CD4-positive, alpha-beta memory T cell (primary cell): ENCODE measurements around the gene PHF10. TPM values are rescaled to one million over a fixed set of nuclear protein-coding genes. Genes with fewer than 3 reads are reported as not detected.
"Not testable (repeated sequence)": the region's sequence is repeated elsewhere in the genome, so short reads cannot be mapped to it uniquely, and the experiment has no call there.

ENCODE experiments used
- CTCF ChIA-PET: fragments of 350-600 bp; sonication (Branson Sonifier 250); formaldehyde crosslinking; loops from one replicate; lab custom pipeline; 2021; ENCODE audit warnings: inconsistent platforms; ENCODE audit not compliant: partially characterized antibody; lab: Charles Lee
- POLR2A ChIA-PET: fragments of 350-600 bp; sonication (Branson Sonifier 250); formaldehyde crosslinking; loops from one replicate; lab custom pipeline; 2021; ENCODE audit not compliant: partially characterized antibody; lab: Charles Lee
- DNase-seq, 5 donors: peaks; one replicate each; pipeline versions ENCODE4 v3.0.0 to v3.0.0-alpha.2; 2020 to 2022; ENCODE audit warnings: mixed read lengths in 1 of 5
- H3K27ac ChIP-seq: one replicate; pipeline ENCODE4 v1.7.0; 2013; ENCODE audit warnings: low read depth, low read length
- H3K27me3 ChIP-seq: 2 replicates; pipeline ENCODE4 v1.7.0; 2013; ENCODE audit warnings: mild to moderate bottlenecking, low read length, moderate library complexity; ENCODE audit not compliant: insufficient read depth
- H3K36me3 ChIP-seq: 2 replicates; pipeline ENCODE4 v1.7.0; 2013; ENCODE audit warnings: mild to moderate bottlenecking, low read length, moderate library complexity; ENCODE audit not compliant: insufficient read depth
- H3K4me1 ChIP-seq: 2 replicates; pipeline ENCODE4 v1.7.0; 2013; ENCODE audit warnings: mild to moderate bottlenecking, low read length, moderate library complexity; ENCODE audit not compliant: insufficient read depth
- H3K4me3 ChIP-seq, 2 donors: one replicate each; pipeline ENCODE4 v1.7.0; 2013; ENCODE audit warnings: low read length in 2 of 2, mild to moderate bottlenecking in 1 of 2
- H3K9me3 ChIP-seq, 2 donors: one replicate each; pipeline ENCODE4 v1.7.0; 2013; ENCODE audit warnings: low read length in 2 of 2, control low read depth in 1 of 2; ENCODE audit not compliant: control insufficient read depth in 1 of 2
- H3K27ac Mint-ChIP-seq, 7 donors: one replicate each; pipeline ENCODE4 v1.8.0; 2020 to 2021; ENCODE audit warnings: mixed read lengths in 7 of 7, mild to moderate bottlenecking in 6 of 7, inconsistent platforms in 3 of 7, moderate library complexity in 3 of 7
- H3K27me3 Mint-ChIP-seq, 2 donors: one replicate each; pipeline ENCODE4 v1.8.0; 2020 to 2021; ENCODE audit warnings: mixed read lengths in 2 of 2
- H3K36me3 Mint-ChIP-seq, 2 donors: one replicate each; pipeline ENCODE4 v1.8.0; 2020 to 2021; ENCODE audit warnings: mixed read lengths in 2 of 2, inconsistent platforms in 1 of 2, mild to moderate bottlenecking in 1 of 2
- H3K4me1 Mint-ChIP-seq, 4 donors: one replicate each; pipeline ENCODE4 v1.8.0; 2020 to 2021; ENCODE audit warnings: mixed read lengths in 4 of 4, mild to moderate bottlenecking in 1 of 4
- H3K4me3 Mint-ChIP-seq, 8 donors: one replicate each; pipeline ENCODE4 v1.8.0; 2020 to 2021; ENCODE audit warnings: mixed read lengths in 8 of 8, mild to moderate bottlenecking in 7 of 8, moderate library complexity in 6 of 8, inconsistent platforms in 3 of 8
- H3K9me3 Mint-ChIP-seq, 8 donors: one replicate each; pipeline ENCODE4 v1.8.0; 2020 to 2021; ENCODE audit warnings: mixed read lengths in 8 of 8, mild to moderate bottlenecking in 5 of 8, inconsistent platforms in 3 of 8, moderate library complexity in 1 of 8
- intact Hi-C: fragments of 100-400 bp; cut with micrococcal nuclease; formaldehyde crosslinking; loops from one replicate; pipeline ENCODE4 v1.15.1; 2023
- polyA plus RNA-seq, 2 donors: library from polyadenylated mRNA; unstranded; fragments of 300-500 nt; fragmentation: Illumina TruSeq; gene quantifications; one replicate each; pipeline ENCODE4 v1.2.3, GENCODE V29; 2021
- total RNA-seq, 2 experiments: library from RNA; stranded (reverse); gene quantifications; one replicate each; pipeline ENCODE4 v1.2.3, GENCODE V29; 2021

The PHF10 gene
- total and polyA plus RNA-seq, 4 experiments from 2014 or later: 17.5 to 108 (median 64.8) TPM

- H3K4me3 Mint-ChIP-seq: peak within 1 kb of the TSS; percentile 91 to 97 (median 93)
- peak; percentile 96 to 98 (median 96) for DNase-seq
- Histone ChIP-seq H3K27me3 (no peaks in the 10 kb centered on the region), H3K4me3 (peak within 1 kb of the TSS; percentile 76 to 98), H3K27ac (peak within 1 kb of the TSS; percentile 94), H3K36me3 (no peaks in the 10 kb centered on the region), H3K4me1 (peaks cover 50% of the 10 kb centered on the region), H3K9me3 (no peaks in the 10 kb centered on the region)
- H3K27me3 Mint-ChIP-seq: no peaks in the 10 kb centered on the region
- intact Hi-C loops: loop anchor here (1.0 to 10.0 kb wide), 7 partner anchors 21 to 882 kb away; partner anchors contain the start of genes DYNLT2, ERMARD, FAM120B and PDCD2
- CTCF ChIA-PET: interaction anchor here (0.8 to 3.1 kb wide), 3 partner anchors 15 to 49 kb away, joined by 3 to 15 read pairs (median 4); partner anchors contain the start of genes DYNLT2 and ERMARD
- no peaks in the 10 kb centered on the region for H3K9me3 Mint-ChIP-seq
- POLR2A ChIA-PET: interaction anchor here (0.8 to 6.7 kb wide), 15 partner anchors 10 to 1872 kb away, joined by 3 to 279 read pairs (median 6); partner anchors contain the start of genes DYNLT2, ERMARD, PDCD2 and PHF10
- peaks cover 0 to 31% of the 10 kb centered on the region in 2 donors for H3K36me3 Mint-ChIP-seq
- peaks cover 32 to 79% (median 52%) of the 10 kb centered on the region in 4 donors for H3K4me1 Mint-ChIP-seq
- H3K27ac Mint-ChIP-seq: peak within 1 kb of the TSS; percentile 92 to 97 (median 96)
Observed at GRCh38 chr6:169701954-169702839, 22.1 kb downstream of the PHF10 start, which contains the start of the genes C6orf120 and WDR27. Gene C6orf120 (plus strand): TSS chr6:169702126. CDS start chr6:169702460, 334 bp downstream. Gene WDR27 (minus strand): TSS chr6:169702029. CDS start chr6:169689005, 13,024 bp downstream.

- POLR2A ChIA-PET: interaction anchor here (0.8 to 6.7 kb wide), 15 partner anchors 9 to 1871 kb away, joined by 3 to 279 read pairs (median 6); partner anchors contain the start of genes DYNLT2, ERMARD, PDCD2 and PHF10
- Mint-ChIP-seq H3K4me3 (peak overlapping the region; percentile 90 to 97 (median 92)), H3K36me3 (peaks cover 0 to 31% of the 10 kb centered on the region in 2 donors), H3K27ac (peak overlapping the region; percentile 92 to 96 (median 94)), H3K27me3 (no peaks in the 10 kb centered on the region), H3K4me1 (peaks cover 29 to 72% (median 48%) of the 10 kb centered on the region in 4 donors), H3K9me3 (no peaks in the 10 kb centered on the region)
- Histone ChIP-seq H3K9me3 (no peaks in the 10 kb centered on the region), H3K36me3 (no peaks in the 10 kb centered on the region), H3K27me3 (no peaks in the 10 kb centered on the region), H3K4me1 (peaks cover 50% of the 10 kb centered on the region), H3K4me3 (peak overlapping the region; percentile 76 to 98), H3K27ac (peak overlapping the region; percentile 94)
- CTCF ChIA-PET: interaction anchor here (0.6 to 3.1 kb wide), 4 partner anchors 9 to 50 kb away, joined by 3 to 15 read pairs (median 4); partner anchors contain the start of genes DYNLT2 and ERMARD
- no peak for DNase-seq
- intact Hi-C loops: loop anchor here (1.0 to 10.0 kb wide), 3 partner anchors 47 to 804 kb away; partner anchors contain the start of gene FAM120B
Observed at GRCh38 chr6:169701311-169701953, 22.9 kb downstream of the PHF10 start.

- intact Hi-C loops: loop anchor here (5.0 to 10.0 kb wide), 2 partner anchors 605 to 803 kb away; partner anchors contain the start of gene FAM120B
- no peak overlapping the region for H3K4me3 ChIP-seq
- H3K36me3 ChIP-seq: no peaks in the 10 kb centered on the region
- H3K4me1 ChIP-seq: peaks cover 40% of the 10 kb centered on the region
- H3K9me3 Mint-ChIP-seq: peaks cover 0 to 4% (median 1%) of the 10 kb centered on the region in 8 donors
- H3K27me3 Mint-ChIP-seq: no peaks in the 10 kb centered on the region
- peaks cover 6 to 25% of the 10 kb centered on the region in 2 donors for H3K36me3 Mint-ChIP-seq
- POLR2A ChIA-PET: interaction anchor here (1.2 to 6.7 kb wide), 3 partner anchors 8 to 51 kb away, joined by 4 to 279 read pairs (median 11); partner anchors contain the start of genes DYNLT2, ERMARD and PHF10
- peak overlapping the region in 4 of 8 donors; percentile 13 to 97 (median 40) for H3K4me3 Mint-ChIP-seq
- H3K9me3 ChIP-seq: no peaks in the 10 kb centered on the region
- no peak for DNase-seq
- peaks cover 24 to 62% (median 40%) of the 10 kb centered on the region in 4 donors for H3K4me1 Mint-ChIP-seq
- H3K27ac Mint-ChIP-seq: peak overlapping the region in 6 of 7 donors; percentile 18 to 96 (median 94)
- no peaks in the 10 kb centered on the region for H3K27me3 ChIP-seq
- no peak overlapping the region for H3K27ac ChIP-seq
- CTCF ChIA-PET: interaction anchor here (1.1 kb wide), 1 partner anchor 22 kb away, joined by 3 read pairs; no protein-coding TSS in a partner anchor
Observed at GRCh38 chr6:169700296-169700695, 24.0 kb downstream of the PHF10 start.

- H3K9me3 ChIP-seq, H3K4me3 Mint-ChIP-seq, DNase-seq, intact Hi-C loops, H3K27me3 Mint-ChIP-seq, H3K9me3 Mint-ChIP-seq, H3K27ac Mint-ChIP-seq, CTCF ChIA-PET, H3K36me3 ChIP-seq, POLR2A ChIA-PET, H3K27ac ChIP-seq, H3K27me3 ChIP-seq, H3K4me3 ChIP-seq: not testable (repeated sequence)
- peaks cover 19 to 23% of the 10 kb centered on the region in 2 donors for H3K36me3 Mint-ChIP-seq
- peaks cover 13% of the 10 kb centered on the region for H3K4me1 ChIP-seq
- H3K4me1 Mint-ChIP-seq: peaks cover 9 to 34% (median 18%) of the 10 kb centered on the region in 4 donors
Observed at GRCh38 chr6:169697115-169697514, 27.2 kb downstream of the PHF10 start.

- CTCF ChIA-PET: no interaction called here
- intact Hi-C loops: no loop called here
Observed at GRCh38 chr6:169695131-169695530, 29.2 kb downstream of the PHF10 start.

GRCh38 chr6:169692516-169692915 lies 31.8 kb downstream of the PHF10 start:
- H3K4me3 Mint-ChIP-seq: no peak overlapping the region
- no peak for DNase-seq
- H3K36me3 Mint-ChIP-seq: peaks cover 30 to 60% of the 10 kb centered on the region in 2 donors
- no peaks in the 10 kb centered on the region for H3K9me3 ChIP-seq
- H3K27ac Mint-ChIP-seq: no peak overlapping the region
- H3K36me3 ChIP-seq: no peaks in the 10 kb centered on the region
- no peaks in the 10 kb centered on the region for H3K4me1 ChIP-seq
- POLR2A ChIA-PET: interaction anchor here (2.0 kb wide), 1 partner anchor 9 kb away, joined by 11 read pairs; the partner anchor contains the start of genes C6orf120 and WDR27
- intact Hi-C loops: no loop called here
- no peaks in the 10 kb centered on the region for H3K27me3 ChIP-seq
- H3K27ac ChIP-seq: no peak overlapping the region
- no peak overlapping the region for H3K4me3 ChIP-seq
- H3K4me1 Mint-ChIP-seq: peaks cover 0 to 6% (median 2%) of the 10 kb centered on the region in 4 donors
- no peaks in the 10 kb centered on the region for H3K27me3 Mint-ChIP-seq
- CTCF ChIA-PET: interaction anchor here (0.8 kb wide), 2 partner anchors 9 to 22 kb away, joined by 3 read pairs; no protein-coding TSS in a partner anchor
- H3K9me3 Mint-ChIP-seq: peaks cover 0 to 13% (median 7%) of the 10 kb centered on the region in 8 donors

More at GRCh38 chr6:169695131-169695530, 29.2 kb downstream of the PHF10 start:
- no peaks in the 10 kb centered on the region for H3K27me3 ChIP-seq
- peaks cover 0 to 13% (median 7%) of the 10 kb centered on the region in 8 donors for H3K9me3 Mint-ChIP-seq
- H3K36me3 Mint-ChIP-seq: peaks cover 16 to 38% of the 10 kb centered on the region in 2 donors
- POLR2A ChIA-PET: no interaction called here
- H3K4me1 Mint-ChIP-seq: peaks cover 6 to 23% (median 12%) of the 10 kb centered on the region in 4 donors
- no peaks in the 10 kb centered on the region for H3K36me3 ChIP-seq
- no peak overlapping the region for H3K4me3 ChIP-seq
- H3K9me3 ChIP-seq: no peaks in the 10 kb centered on the region
- DNase-seq: no peak
- no peak overlapping the region for H3K27ac ChIP-seq
- H3K27me3 Mint-ChIP-seq: no peaks in the 10 kb centered on the region
- peaks cover 1% of the 10 kb centered on the region for H3K4me1 ChIP-seq
- H3K27ac Mint-ChIP-seq: no peak overlapping the region
- no peak overlapping the region for H3K4me3 Mint-ChIP-seq
